ENCODE results near the gene ZNF24. TPM values are rescaled to one million over a fixed set of nuclear protein-coding genes. Genes with fewer than 3 reads are reported as not detected.

Gene ZNF24
- total and polyA plus RNA-seq, 10 of the 15 experiments (the other 5 are each of a cell fraction or from before 2014, with no cell fraction given): 13.6 to 41.7 (median 28.3) TPM

GRCh38 chr18:35328868-35329267, 15.4 kb downstream of the ZNF24 start:
- H3K9me3 ChIP-seq (replicated peaks; ENCODE audit: control insufficient read depth, insufficient read depth, low read length): no peaks in the 10 kb centered on the region
- TF ChIP-seq TARDBP (IDR thresholded peaks at IDR 0.05; ENCODE audit: borderline replicate concordance): no peak
- TF ChIP-seq MYC (IDR thresholded peaks at IDR 0.05; ENCODE audit: insufficient read depth, insufficient read length, insufficient replicate concordance, low read length, severe bottlenecking): no peak
- no peak for TF ChIP-seq JUND (IDR thresholded peaks at IDR 0.05; ENCODE audit: low read depth, low read length)
- no peak for TF ChIP-seq TCF3 (IDR thresholded peaks at IDR 0.05; ENCODE audit: borderline replicate concordance, insufficient read depth, low read depth, low read length)
- TF ChIP-seq ESRRA (IDR thresholded peaks at IDR 0.05; ENCODE audit: low read length): no peak
- no peak for TF ChIP-seq NKRF (conservative IDR thresholded peaks at IDR 0.05)
- no peak for TF ChIP-seq MYB (IDR thresholded peaks at IDR 0.05; ENCODE audit: borderline replicate concordance, low read depth, low read length)
- TF ChIP-seq SKIL (IDR thresholded peaks at IDR 0.05; ENCODE audit: low read depth, poor library complexity, severe bottlenecking): no peak
- no peak for TF ChIP-seq RUNX3 (IDR thresholded peaks at IDR 0.05; ENCODE audit: low read length)
- no peak for TF ChIP-seq USF2 (IDR thresholded peaks at IDR 0.05; ENCODE audit: borderline replicate concordance, low read depth, low read length)
- TF ChIP-seq REST (IDR thresholded peaks at IDR 0.05; ENCODE audit: low read depth, low read length): no peak
- TF ChIP-seq NFXL1 (IDR thresholded peaks at IDR 0.05; ENCODE audit: borderline replicate concordance): no peak
- no peak for TF ChIP-seq STAT3 (IDR thresholded peaks at IDR 0.05; ENCODE audit: low read depth, low read length)
- no peak for TF ChIP-seq ETV6 (conservative IDR thresholded peaks at IDR 0.05 in 1 of 2, IDR thresholded peaks at IDR 0.05 in 1 of 2; ENCODE audit: borderline replicate concordance in 1 of 2, low read depth in 1 of 2)
- TF ChIP-seq NR2C2 (IDR thresholded peaks at IDR 0.05; ENCODE audit: borderline replicate concordance, control insufficient read depth, insufficient read length, low read depth): no peak
- no peak for TF ChIP-seq BHLHE40 (IDR thresholded peaks at IDR 0.05; ENCODE audit: borderline replicate concordance in 1 of 2, low read depth in 2 of 2, low read length in 1 of 2)
- ATAC-seq (no peak), FAIRE-seq (no peak), DNase-seq (ENCODE audit: low read depth, low spot score) (no peak)
- RAD21 ChIA-PET (ENCODE audit: unreplicated experiment): no interaction called here
- H3K4me3 ChIP-seq: no peak overlapping the region
- intact Hi-C loops (cut with micrococcal nuclease; ENCODE audit: unreplicated experiment) (no loop called here), in situ Hi-C loops (cut with MboI) (no loop called here)
- SMC1A ChIA-PET (ENCODE audit: uncharacterized antibody, unreplicated experiment): no interaction called here
- no TSS peak for BruUV-seq (replicated peaks)
- H3K9ac ChIP-seq (ENCODE audit: control insufficient read depth, insufficient read depth, low read length): no peak overlapping the region
- no peak overlapping the region for H2AFZ ChIP-seq (ENCODE audit: control insufficient read depth, low read depth, low read length)
- H3K79me2 ChIP-seq (ENCODE audit: control insufficient read depth, insufficient read depth, low read length): no peaks in the 10 kb centered on the region
- no peaks in the 10 kb centered on the region for H4K20me1 ChIP-seq (ENCODE audit: control insufficient read depth, insufficient read depth)
- H3K27ac ChIP-seq (ENCODE audit: control insufficient read depth, insufficient read depth): no peak overlapping the region
- H3K36me3 ChIP-seq (ENCODE audit: control insufficient read depth in 2 of 2, insufficient read depth in 2 of 2, low read length in 1 of 2): peaks cover 0 to 5% of the 10 kb centered on the region in 2 experiments; a peak in 3 of 4 replicates
- CTCF ChIA-PET: no interaction called here
- no peaks in the 10 kb centered on the region for H3K27me3 ChIP-seq (replicated peaks in 1 of 2; ENCODE audit: control insufficient read depth in 2 of 2, insufficient read depth in 2 of 2, low read length in 1 of 2)
- POLR2A ChIA-PET: no interaction called here
- H3K4me2 ChIP-seq (ENCODE audit: control insufficient read depth, insufficient read depth): no peak overlapping the region
- no peaks in the 10 kb centered on the region for H3K4me1 ChIP-seq (ENCODE audit: control insufficient read depth, insufficient read depth, low read length)
